Muscle layer of colon (tissue), 2 donors: ENCODE measurements around the gene ZBTB9.
"Not testable (repeated sequence)": the region's sequence is repeated elsewhere in the genome, so short reads cannot be mapped to it uniquely, and the experiment has no call there.

Experiments used
- H3K27ac ChIP-seq: one replicate; pipeline ENCODE4 v1.7.0; 2013; ENCODE audit warnings: low read depth, mild to moderate bottlenecking, low read length, moderate library complexity
- H3K27me3 ChIP-seq, 2 donors: one replicate each; pipeline ENCODE4 v1.7.0; 2013; ENCODE audit warnings: low read length in 2 of 2, mild to moderate bottlenecking in 2 of 2; ENCODE audit not compliant: insufficient read depth in 2 of 2, control insufficient read depth in 1 of 2
- H3K36me3 ChIP-seq: one replicate; pipeline ENCODE4 v1.7.0; 2013; ENCODE audit warnings: mild to moderate bottlenecking, low read length; ENCODE audit not compliant: insufficient read depth
- H3K4me1 ChIP-seq: one replicate; pipeline ENCODE4 v1.7.0; 2013; ENCODE audit warnings: mild to moderate bottlenecking, low read length; ENCODE audit not compliant: insufficient read depth
- H3K4me3 ChIP-seq, 2 donors: one replicate each; pipeline ENCODE4 v1.7.0; 2013; ENCODE audit warnings: low read length in 2 of 2, low read depth in 1 of 2, mild to moderate bottlenecking in 1 of 2, moderate library complexity in 1 of 2
- H3K9ac ChIP-seq: one replicate; pipeline ENCODE4 v1.7.0; 2013; ENCODE audit warnings: low read length
- H3K9me3 ChIP-seq: one replicate; pipeline ENCODE4 v1.7.0; 2013; ENCODE audit warnings: mild to moderate bottlenecking, low read length
- donor health status: abdominal sarcoma.
- donor health status: Adenocarcinoma of cecum.

Gene ZBTB9

DNA sequence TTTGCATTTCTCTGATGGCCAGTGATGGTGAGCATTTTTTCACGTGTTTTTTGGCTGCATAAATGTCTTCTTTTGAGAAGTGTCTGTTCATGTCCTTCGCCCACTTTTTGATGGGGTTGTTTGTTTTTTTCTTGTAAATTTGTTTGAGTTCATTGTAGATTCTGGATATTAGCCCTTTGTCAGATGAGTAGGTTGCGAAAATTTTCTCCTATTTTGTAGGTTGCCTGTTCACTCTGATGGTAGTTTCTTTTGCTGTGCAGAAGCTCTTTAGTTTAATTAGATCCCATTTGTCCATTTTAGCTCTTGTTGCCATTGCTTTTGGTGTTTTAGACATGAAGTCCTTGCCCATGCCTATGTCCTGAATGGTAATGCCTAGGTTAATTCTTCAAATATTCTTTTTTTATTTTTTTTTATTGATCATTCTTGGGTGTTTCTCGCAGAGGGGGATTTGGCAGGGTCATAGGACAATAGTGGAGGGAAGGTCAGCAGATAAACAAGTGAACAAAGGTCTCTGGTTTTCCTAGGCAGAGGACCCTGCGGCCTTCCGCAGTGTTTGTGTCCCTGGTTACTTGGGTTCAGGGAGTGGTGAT lies 30.4 kb downstream of the ZBTB9 start:
- not testable (repeated sequence) for H3K27me3 ChIP-seq, H3K9ac ChIP-seq, H3K4me3 ChIP-seq

GRCh38 chr6:33485680-33486079 lies 31.3 kb downstream of the ZBTB9 start:
- not testable (repeated sequence) for H3K4me1 ChIP-seq, H3K9me3 ChIP-seq, H3K27ac ChIP-seq, H3K27me3 ChIP-seq, H3K36me3 ChIP-seq, H3K4me3 ChIP-seq, H3K9ac ChIP-seq

More for the DNA sequence above, 30.4 kb downstream of the ZBTB9 start:
- not testable (repeated sequence) for H3K4me1 ChIP-seq, H3K36me3 ChIP-seq, H3K9me3 ChIP-seq, H3K27ac ChIP-seq

- H3K9me3 ChIP-seq, result no peaks in the 10 kb centered on the region
- no peaks in the 10 kb centered on the region for H3K27me3 ChIP-seq
- no peak overlapping the region for H3K4me3 ChIP-seq
- H3K36me3 ChIP-seq, result no peaks in the 10 kb centered on the region
- H3K4me1 ChIP-seq, result no peaks in the 10 kb centered on the region
- no peak overlapping the region for H3K27ac ChIP-seq
- no peak overlapping the region for H3K9ac ChIP-seq
Observed at GRCh38 chr6:33488339-33488738, 34.0 kb downstream of the ZBTB9 start.

DNA sequence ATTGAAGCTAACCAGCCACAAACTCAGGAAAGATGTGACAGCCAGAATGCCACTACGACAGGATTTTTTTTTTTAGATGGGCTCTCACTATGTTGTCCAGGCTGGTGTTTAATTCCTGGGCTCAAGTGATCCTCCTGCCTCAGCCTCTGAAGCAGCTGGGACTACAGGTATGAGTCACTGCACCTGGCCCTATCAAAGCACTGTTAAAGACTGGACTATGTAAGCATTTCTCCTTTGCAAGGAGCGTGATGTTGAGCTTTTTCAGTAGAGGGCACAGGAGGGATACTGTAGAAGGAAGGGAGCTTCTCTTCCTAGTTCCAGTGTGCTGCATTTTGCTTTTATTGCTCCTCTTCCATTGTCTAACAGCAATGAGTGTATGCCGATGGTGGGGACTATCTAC lies 35.8 kb downstream of the ZBTB9 start:
- Histone ChIP-seq H3K9me3 (no peaks in the 10 kb centered on the region), H3K9ac (no peak overlapping the region), H3K36me3 (no peaks in the 10 kb centered on the region), H3K4me1 (no peaks in the 10 kb centered on the region), H3K27me3 (no peaks in the 10 kb centered on the region), H3K27ac (no peak overlapping the region), H3K4me3 (no peak overlapping the region)

DNA sequence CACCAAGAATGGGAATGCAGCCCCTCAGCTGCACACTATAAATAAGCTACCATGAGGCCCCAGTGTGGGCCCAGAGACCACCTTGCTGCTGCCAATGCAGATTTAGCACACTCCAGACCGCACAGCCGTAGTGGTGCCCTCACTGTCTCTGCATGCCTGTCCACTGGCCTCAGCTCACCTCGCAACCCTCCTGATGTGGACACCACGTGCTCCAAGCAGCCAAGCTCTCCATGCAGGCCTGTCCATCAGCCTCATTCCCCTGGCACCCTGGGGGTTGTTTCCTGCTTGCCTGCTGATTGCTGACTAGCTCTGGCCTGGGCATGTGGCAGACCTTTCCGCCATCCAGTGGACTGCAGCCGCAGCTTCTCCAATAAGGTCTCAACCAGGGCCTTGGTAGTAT lies 36.2 kb downstream of the ZBTB9 start:
- H3K36me3 ChIP-seq, result no peaks in the 10 kb centered on the region
- no peaks in the 10 kb centered on the region for H3K9me3 ChIP-seq
- H3K4me1 ChIP-seq, result no peaks in the 10 kb centered on the region
- H3K27me3 ChIP-seq, result no peaks in the 10 kb centered on the region
- no peak overlapping the region for H3K27ac ChIP-seq
- H3K4me3 ChIP-seq, result no peak overlapping the region
- H3K9ac ChIP-seq, result no peak overlapping the region

GRCh38 chr6:33492093-33492492 lies 37.7 kb downstream of the ZBTB9 start:
- no peaks in the 10 kb centered on the region for H3K27me3 ChIP-seq
- no peak overlapping the region for H3K27ac ChIP-seq
- H3K9me3 ChIP-seq, result no peaks in the 10 kb centered on the region
- no peak overlapping the region for H3K4me3 ChIP-seq
- H3K36me3 ChIP-seq, result no peaks in the 10 kb centered on the region
- H3K4me1 ChIP-seq, result no peaks in the 10 kb centered on the region
- H3K9ac ChIP-seq, result no peak overlapping the region

- H3K4me3 ChIP-seq, result no peak overlapping the region
- no peaks in the 10 kb centered on the region for H3K27me3 ChIP-seq
- no peaks in the 10 kb centered on the region for H3K9me3 ChIP-seq
- no peaks in the 10 kb centered on the region for H3K4me1 ChIP-seq
- no peak overlapping the region for H3K27ac ChIP-seq
- H3K36me3 ChIP-seq, result no peaks in the 10 kb centered on the region
- H3K9ac ChIP-seq, result no peak overlapping the region
Observed at GRCh38 chr6:33497157-33497556, 42.8 kb downstream of the ZBTB9 start.

DNA sequence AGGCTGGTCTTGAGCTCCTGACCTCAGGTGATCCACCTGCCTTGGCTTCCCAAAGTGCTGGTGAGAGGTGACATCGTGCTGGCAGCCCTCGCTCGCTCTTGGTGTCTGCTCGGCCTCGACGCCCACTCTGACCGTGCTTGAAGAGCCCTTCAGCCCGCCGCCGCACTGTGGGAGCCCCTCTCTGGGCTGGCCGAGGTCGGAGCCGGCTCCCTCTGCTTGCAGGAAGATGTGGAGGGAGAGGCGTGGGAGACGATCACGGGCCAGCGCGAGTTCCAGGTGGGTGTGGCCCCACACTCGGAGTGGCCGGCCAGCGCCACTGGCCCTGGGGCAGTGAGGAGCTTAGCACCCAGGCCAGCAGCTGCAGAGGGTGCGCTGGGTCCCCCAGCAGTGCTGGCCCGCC lies 48.1 kb downstream of the ZBTB9 start:
- Histone ChIP-seq H3K9ac (no peak overlapping the region), H3K9me3 (no peaks in the 10 kb centered on the region), H3K4me1 (no peaks in the 10 kb centered on the region), H3K36me3 (no peaks in the 10 kb centered on the region), H3K27ac (no peak overlapping the region), H3K27me3 (no peaks in the 10 kb centered on the region), H3K4me3 (no peak overlapping the region)

- Histone ChIP-seq H3K4me3 (no peak overlapping the region), H3K27ac (no peak overlapping the region), H3K4me1 (no peaks in the 10 kb centered on the region), H3K27me3 (no peaks in the 10 kb centered on the region), H3K9ac (no peak overlapping the region), H3K9me3 (no peaks in the 10 kb centered on the region), H3K36me3 (no peaks in the 10 kb centered on the region)
Observed at GRCh38 chr6:33504486-33504885, 50.1 kb downstream of the ZBTB9 start.

DNA sequence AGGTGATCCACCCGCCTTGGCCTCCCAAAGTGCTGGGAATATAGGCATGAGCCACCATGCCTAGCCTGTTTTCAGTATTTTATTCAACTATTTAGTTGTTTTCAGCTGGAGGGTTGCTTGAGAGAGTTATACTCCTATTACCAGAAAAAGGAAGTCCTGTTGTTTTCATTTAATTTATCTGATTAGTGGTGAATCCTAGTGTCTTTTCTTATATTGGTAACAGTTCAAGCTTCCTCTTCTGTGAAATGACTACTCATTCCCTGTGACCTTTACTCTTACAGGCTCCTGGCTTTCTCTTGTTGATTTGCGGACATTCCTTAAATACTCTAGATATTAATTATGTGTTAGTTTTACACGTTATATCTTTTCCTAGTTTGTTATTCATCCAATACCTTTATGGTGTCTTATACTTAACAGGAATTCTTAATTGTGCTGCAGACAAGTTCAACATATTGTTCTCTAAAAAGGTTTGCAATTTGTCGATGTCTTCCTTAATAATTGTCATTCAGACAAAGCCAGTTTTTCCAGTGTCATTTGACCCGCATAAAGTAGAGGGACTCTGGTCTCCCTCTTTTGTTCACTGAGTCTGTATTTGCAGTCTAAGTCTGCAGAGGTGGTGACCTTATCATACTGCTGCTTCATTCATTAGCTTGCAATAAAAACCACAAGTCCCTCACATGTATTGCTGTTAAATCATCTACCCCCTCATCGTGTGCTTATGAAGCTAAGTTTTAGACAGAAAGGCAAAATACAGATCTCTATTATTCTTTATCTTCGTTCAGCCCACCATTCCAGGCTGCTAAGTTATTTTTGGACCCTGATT lies 51.4 kb downstream of the ZBTB9 start:
- Histone ChIP-seq H3K9me3 (no peaks in the 10 kb centered on the region), H3K4me3 (no peak overlapping the region), H3K27ac (no peak overlapping the region), H3K27me3 (no peaks in the 10 kb centered on the region), H3K36me3 (no peaks in the 10 kb centered on the region), H3K4me1 (no peaks in the 10 kb centered on the region), H3K9ac (no peak overlapping the region)
